LoVo (cell line): ENCODE results near the gene ATG10.
"Not testable (repeated sequence)": the region's sequence is repeated elsewhere in the genome, so short reads cannot be mapped to it uniquely, and the experiment has no call there.

ENCODE experiments used
- DNase-seq: peaks from one replicate; pipeline ENCODE4 v3.0.0-alpha.2; 2016; ENCODE audit warnings: low spot score

ATG10 gene

GRCh38 chr5:82225525-82226172 lies 253.8 kb downstream of the ATG10 start:
- peak; percentile 60 for DNase-seq

GRCh38 chr5:82234885-82235284 lies 263.1 kb downstream of the ATG10 start:
- DNase-seq: no peak

DNA sequence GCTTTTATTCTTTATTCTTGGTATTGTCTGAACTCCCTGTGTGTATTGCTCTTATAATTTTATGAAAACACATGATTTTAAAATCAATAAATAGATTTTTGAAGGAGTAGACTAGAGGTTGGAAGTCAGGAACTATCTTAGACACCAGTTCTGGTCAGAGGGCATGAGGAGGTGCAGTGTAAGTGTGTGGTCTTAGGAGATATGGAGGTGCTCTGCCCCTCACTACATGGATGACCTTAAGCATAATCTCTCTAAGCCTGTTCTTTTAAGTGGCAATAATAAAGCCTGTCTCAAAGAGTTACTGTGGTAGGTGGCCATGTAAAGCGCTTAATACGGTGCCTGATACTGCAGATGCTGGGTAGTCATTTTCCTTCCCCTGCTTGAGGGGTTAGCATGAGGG lies 272.3 kb downstream of the ATG10 start:
- no peak for DNase-seq

- no peak for DNase-seq
Observed at GRCh38 chr5:82244854-82245635, 273.2 kb downstream of the ATG10 start.

GRCh38 chr5:82246960-82247574 lies 275.2 kb downstream of the ATG10 start:
- no peak for DNase-seq

DNA sequence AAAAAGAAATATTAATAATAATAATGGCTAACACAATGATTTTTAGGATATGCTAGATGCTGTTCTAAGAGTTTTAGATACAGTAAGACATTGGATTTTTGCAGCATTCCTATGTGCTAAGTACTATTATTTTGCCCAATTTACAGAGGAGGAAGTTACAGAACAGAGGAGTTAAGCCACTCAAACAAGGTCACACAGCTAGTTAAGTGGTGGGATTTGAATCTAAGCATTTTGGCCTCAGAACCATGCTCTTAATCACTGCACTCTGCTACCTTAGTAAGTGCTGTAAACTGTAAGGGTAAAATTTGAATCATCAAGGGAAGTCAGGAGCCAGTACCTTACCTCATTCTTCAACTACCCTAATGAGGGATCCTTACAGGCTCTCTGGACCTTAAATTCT lies 280.9 kb downstream of the ATG10 start:
- DNase-seq: no peak

DNA sequence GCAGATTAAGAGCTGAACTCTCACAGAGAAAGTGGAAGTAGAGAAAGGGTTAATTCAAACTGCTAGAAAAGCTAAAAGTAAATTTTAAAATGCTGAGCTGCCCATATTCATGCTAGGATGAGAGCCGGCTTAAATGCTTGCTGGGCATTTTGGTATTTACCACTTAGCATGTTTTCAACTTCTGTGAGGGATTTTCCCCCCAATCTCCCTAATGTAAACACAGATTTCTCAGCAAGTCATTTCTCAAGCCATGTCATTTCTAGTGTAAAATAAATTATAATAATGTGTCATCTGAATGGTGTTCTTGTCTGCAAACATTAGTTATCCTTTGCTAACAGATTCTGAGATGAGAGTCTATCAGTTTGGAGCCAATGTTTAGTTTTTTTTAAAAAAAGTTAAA lies 284.0 kb downstream of the ATG10 start:
- no peak for DNase-seq

- no peak for DNase-seq
Observed at GRCh38 chr5:82257247-82257646, 285.4 kb downstream of the ATG10 start.

- no peak for DNase-seq
Observed at GRCh38 chr5:82257729-82258128, 285.9 kb downstream of the ATG10 start.

- DNase-seq: no peak
Observed at GRCh38 chr5:82259172-82259800, 287.5 kb downstream of the ATG10 start.

GRCh38 chr5:82265047-82265446 lies 293.2 kb downstream of the ATG10 start:
- no peak for DNase-seq

DNA sequence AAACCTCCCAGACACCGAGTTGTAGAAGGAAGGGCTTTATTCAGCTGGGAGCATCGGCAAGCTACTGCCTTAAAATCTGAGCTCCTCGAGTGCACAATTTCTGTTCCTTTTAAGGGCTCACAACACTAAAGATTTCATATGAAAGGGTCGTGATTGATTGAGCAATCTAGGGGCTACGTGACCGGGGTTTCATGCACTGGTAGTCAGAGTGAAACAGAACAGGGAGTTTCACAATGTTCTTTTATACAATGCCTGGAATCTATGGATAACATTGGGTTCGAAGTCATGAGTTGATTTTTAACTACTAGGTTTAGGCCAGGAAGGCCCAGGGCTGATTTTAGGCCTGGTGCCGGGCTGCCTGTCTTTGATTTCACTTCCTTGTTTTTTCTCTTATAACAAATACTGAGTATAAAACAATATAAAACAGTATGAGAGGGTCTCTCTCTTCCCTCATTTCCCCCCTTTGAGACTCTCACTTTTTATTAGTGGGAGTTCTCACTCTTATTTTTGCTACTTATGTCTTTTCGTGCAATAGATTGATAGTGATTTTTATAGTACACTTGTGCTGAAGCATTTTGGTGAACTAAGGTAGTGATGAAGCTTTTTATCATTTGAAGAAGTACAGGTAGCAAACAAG lies 295.6 kb downstream of the ATG10 start:
- DNase-seq: not testable (repeated sequence)

GRCh38 chr5:82269363-82269762 lies 297.5 kb downstream of the ATG10 start:
- not testable (repeated sequence) for DNase-seq

DNA sequence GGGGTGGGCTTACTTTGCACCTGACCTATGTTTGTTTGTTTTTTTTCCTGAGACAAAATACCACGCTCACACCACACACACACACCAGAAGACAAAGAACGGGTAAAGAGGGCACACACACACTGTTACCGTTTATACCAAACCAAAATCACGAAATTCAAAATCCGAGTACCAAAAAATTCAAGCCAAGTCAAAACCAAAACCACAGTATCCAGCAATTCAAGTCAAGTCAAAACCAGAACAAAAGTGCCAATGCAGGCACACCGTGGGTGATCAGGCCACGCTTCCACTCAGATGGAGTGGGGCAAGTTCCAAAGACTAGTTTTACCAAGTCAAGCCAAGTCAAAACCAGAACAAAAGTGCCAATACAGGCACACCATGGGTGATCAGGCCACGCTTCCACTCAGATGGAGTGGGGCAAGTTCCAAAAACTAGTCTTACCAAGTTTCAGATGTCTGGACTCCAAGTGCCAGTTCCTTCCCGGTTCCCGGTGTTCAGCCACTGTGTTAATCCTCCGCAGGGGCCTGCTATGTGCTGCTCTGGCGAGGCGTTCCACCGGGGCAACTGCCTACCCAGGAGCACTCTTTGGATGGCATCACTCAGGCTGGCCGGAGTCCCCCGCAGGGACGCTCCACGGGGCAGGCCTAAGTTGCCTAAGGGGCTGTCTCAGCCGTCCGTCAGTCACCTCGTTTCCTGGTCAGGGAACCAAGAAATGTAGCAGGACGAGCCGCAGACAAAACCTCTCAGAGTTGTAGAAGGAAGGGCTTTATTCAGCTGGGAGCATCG lies 300.9 kb downstream of the ATG10 start:
- DNase-seq: not testable (repeated sequence)

GRCh38 chr5:82273426-82273825 lies 301.6 kb downstream of the ATG10 start:
- not testable (repeated sequence) for DNase-seq

GRCh38 chr5:82274343-82275211 lies 302.8 kb downstream of the ATG10 start:
- peak; percentile 7 for DNase-seq

- no peak for DNase-seq
Observed at GRCh38 chr5:82275216-82275664, 303.4 kb downstream of the ATG10 start.

GRCh38 chr5:82276800-82277612 lies 305.2 kb downstream of the ATG10 start:
- DNase-seq: no peak

DNA sequence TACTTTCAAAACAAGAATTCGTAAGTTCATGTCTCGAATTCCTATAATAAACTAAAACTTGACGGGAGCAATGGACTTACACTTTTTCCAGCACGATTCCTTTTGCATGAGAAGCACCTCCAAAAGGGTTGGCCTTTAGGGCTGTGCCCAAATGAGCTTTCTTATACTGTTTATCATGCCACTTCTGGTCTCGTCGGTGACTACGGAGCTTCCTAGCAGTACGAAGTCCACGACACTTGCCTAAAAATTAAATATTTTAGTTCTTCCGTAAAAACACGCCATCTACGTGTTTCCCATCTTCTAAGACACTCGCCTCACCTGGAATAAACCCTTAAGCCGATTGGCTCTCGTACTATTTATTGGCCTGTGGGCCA lies 305.8 kb downstream of the ATG10 start:
- DNase-seq: no peak
